ENCODE data around the gene ZCCHC7. TPM values are rescaled to one million over a fixed set of nuclear protein-coding genes. Genes with fewer than 3 reads are reported as not detected.

The ZCCHC7 gene
- total RNA-seq, 4 donors from 2014 or later: 13.8 to 24.6 (median 18.5) TPM

DNA sequence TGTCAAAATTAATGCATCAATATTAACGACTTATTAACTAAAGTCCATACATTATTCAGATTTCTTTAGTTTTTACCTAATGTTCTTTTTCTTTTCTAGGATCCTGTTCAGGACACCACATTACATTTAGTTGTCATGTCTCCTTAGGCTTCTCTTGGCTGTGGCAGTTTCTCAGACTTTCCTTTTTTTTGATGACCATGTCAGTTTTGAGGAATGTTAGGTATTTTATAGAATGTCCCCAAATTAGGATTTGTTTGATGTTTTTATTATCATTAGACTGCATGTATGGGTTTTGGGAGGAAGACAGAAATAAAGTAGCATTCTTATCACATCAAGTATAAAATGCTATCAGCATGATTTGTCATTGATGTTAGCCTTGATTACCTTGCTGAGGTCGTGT is 32.0 kb downstream of the ZCCHC7 start:
- TF ChIP-seq, protein P1, sequence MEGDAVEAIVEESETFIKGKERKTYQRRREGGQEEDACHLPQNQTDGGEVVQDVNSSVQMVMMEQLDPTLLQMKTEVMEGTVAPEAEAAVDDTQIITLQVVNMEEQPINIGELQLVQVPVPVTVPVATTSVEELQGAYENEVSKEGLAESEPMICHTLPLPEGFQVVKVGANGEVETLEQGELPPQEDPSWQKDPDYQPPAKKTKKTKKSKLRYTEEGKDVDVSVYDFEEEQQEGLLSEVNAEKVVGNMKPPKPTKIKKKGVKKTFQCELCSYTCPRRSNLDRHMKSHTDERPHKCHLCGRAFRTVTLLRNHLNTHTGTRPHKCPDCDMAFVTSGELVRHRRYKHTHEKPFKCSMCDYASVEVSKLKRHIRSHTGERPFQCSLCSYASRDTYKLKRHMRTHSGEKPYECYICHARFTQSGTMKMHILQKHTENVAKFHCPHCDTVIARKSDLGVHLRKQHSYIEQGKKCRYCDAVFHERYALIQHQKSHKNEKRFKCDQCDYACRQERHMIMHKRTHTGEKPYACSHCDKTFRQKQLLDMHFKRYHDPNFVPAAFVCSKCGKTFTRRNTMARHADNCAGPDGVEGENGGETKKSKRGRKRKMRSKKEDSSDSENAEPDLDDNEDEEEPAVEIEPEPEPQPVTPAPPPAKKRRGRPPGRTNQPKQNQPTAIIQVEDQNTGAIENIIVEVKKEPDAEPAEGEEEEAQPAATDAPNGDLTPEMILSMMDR (IDR thresholded peaks at IDR 0.05; ENCODE audit: low read depth): no peak

DNA sequence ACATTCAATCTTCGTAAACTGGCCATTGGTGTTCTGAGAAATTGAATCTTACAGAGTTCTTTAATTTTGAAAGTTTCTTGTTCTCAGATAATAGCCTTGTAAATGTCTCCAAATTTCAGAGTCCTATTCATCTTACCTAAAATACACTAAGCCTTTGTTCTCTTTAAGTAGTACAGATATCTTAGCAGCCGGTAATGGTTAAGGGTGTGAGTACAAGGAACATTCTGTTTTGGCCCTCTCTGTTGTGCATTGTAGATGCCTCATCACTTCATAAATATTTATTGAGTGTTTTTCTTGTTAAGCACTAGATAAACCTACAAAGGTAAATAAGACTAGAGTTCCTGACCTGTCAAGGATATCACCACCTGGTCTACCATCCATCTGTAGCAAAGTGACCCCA is 35.2 kb downstream of the ZCCHC7 start:
- TF ChIP-seq, protein P1 (IDR thresholded peaks at IDR 0.05; ENCODE audit: low read depth): no peak

DNA sequence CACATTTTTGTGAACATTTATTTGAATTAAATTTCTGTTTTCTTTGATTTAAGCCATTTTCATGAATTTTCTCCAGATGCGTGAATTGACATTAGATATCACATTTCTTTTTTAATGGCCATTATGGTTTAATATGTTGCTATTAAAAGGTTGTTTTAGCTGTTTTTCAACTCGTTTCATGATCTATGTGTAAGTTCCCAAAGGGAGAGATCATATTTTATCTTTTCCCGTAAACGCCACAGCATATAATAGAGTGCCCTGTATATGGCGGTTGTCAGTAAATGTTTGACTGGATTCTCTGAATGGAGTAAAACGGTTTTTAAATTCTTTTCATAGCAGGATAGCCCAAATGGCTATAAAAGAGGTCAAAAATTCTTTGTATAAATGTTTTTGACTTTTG is 35.8 kb downstream of the ZCCHC7 start:
- TF ChIP-seq, protein P1 (IDR thresholded peaks at IDR 0.05; ENCODE audit: low read depth): no peak

DNA sequence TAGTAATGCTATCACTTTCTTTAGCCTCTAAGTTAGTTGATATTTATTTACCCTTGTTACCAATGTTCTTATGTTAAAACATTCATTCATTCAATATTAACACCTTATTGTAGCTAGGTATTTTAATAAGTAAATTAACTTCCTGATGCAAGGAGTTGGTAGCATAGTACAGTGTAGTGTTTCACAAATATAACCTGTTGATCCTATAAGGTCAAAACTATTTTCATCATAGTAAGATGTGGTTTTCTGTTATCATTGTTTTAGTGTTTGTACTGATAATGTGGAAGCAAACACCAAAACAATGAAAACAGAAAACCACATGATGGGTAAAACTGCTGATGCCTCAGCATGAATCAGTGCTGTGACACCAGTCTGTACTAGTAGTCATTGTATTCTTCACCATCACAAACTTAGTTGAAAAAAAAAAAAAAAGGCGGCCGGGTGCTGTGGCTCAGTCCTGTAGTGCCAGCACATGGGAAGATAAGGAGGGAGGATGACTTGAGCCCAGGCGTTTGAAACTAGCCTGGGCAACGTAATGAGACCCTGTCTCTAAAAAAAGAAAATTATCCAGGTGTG is 36.5 kb downstream of the ZCCHC7 start:
- TF ChIP-seq, protein P1 (IDR thresholded peaks at IDR 0.05; ENCODE audit: low read depth): no peak

DNA sequence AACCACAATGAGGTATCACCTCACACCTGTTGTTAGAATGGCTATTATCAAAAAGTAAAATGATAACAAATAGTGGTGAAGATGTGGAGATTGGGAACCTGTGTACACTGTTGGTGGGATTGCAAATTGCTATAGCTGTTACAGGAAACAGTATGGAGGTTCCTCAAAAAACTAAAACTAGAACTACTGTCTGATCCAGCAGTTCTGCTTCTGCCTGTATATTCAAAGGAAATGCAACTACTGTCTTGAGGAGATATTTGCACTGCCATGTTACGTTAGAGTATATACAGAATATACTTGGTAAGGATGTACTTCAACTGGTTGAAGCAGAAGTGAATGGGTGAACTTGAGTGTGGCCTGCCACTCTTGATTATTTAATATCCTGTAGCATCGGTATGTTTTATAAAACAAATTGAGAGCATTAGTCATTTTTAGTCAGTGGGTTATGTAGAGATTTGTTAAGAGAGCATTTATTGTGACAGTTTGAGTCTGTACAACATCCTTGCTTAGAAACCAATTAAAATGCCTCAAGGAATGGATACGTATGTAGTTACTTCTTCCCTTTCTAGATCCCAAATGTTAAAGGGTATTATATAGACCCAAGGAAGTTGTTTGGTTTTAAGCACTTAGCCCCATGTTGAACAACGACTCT is 37.5 kb downstream of the ZCCHC7 start:
- TF ChIP-seq, protein P1 (IDR thresholded peaks at IDR 0.05; ENCODE audit: low read depth): no peak

DNA sequence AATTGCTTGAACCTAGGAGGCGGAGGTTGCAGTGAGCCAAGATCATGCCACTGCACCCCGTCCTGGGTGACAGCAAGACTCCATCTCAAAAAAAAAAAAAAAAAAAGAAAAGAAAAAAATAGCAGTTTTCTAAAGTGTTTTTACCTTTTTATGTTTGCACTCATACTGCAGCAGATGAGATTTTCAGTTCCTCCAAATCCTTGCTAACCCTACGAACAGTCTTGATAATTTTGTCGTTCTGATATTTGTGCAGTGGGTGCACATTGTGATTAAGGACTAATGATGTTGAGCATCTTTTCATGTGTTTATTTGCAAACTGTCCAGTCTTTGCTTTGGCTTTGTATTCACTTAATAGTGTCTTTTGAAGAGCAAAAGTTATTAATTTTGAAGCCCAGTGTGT is 42.9 kb downstream of the ZCCHC7 start:
- TF ChIP-seq, protein P1 (IDR thresholded peaks at IDR 0.05; ENCODE audit: low read depth): no peak

DNA sequence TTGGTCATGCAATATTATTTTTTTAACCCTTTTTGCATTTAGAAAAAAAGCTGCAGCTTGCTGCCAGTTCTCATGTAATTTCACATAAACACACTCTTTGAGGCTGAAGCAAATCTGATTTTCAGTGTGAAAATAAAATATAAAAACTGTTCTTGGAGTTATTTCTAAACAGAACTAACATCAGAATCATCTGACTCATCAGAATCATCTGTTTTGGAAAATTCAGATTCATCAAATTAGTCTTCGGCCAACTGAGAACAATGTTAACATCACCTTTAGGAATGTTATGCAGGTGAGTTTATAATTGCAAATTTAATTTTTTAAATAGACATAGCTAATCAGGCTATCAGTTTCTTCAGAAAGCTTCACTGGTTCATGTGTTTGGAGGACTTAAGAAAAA is 45.3 kb downstream of the ZCCHC7 start:
- TF ChIP-seq, protein P1 (IDR thresholded peaks at IDR 0.05; ENCODE audit: low read depth): no peak

All from subcutaneous adipose tissue (tissue), 4 donors.